ENCODE data around the gene RPA1.

Gene RPA1

GRCh38 chr17:1942666-1943435, 113.0 kb downstream of the RPA1 start:
- no peak for DNase-seq

GRCh38 chr17:1943436-1943831, 113.6 kb downstream of the RPA1 start:
- no peak for DNase-seq

GRCh38 chr17:1945621-1946020, 115.8 kb downstream of the RPA1 start:
- no peak for DNase-seq

GRCh38 chr17:1946021-1946932, 116.5 kb downstream of the RPA1 start:
- no peak for DNase-seq

- no peak for DNase-seq
These were observed 117.5 kb downstream of the RPA1 start for GRCh38 chr17:1947229-1947742.

GRCh38 chr17:1947743-1948516, 118.1 kb downstream of the RPA1 start:
- no peak for DNase-seq

- no peak for DNase-seq
These were observed 118.7 kb downstream of the RPA1 start for GRCh38 chr17:1948517-1948825.

All from NCI-H1436 (cell line).